Natural killer cell (primary cell): ENCODE data around the gene DAZAP2. TPM values are rescaled to one million over a fixed set of nuclear protein-coding genes. Genes with fewer than 3 reads are reported as not detected.
A peak's percentile ranks its signal among the peaks of the same experiment; 100 is the strongest.

Experiments used
- ATAC-seq, 3 donors: fragments of 150-1000 bp in 2 of 3; fragments of 200-7000 bp in 1 of 3; cut with Tn5 transposase; 1 replicate in 1 of 3; 2 replicates in 2 of 3; pipeline ENCODE4 v1.10.0; 2021; ENCODE audit warnings: mild to moderate bottlenecking in 2 of 3, moderate library complexity in 2 of 3
- DNase-seq, 2 donors: peaks; one replicate each; pipeline versions ENCODE4 v3.0.0 to v3.0.0-alpha.2; 2013 to 2021; ENCODE audit warnings: mixed read lengths in 1 of 2
- H3K27ac ChIP-seq: one replicate; pipeline ENCODE4 v1.5.1; 2013; ENCODE audit warnings: mild to moderate bottlenecking, low read length
- H3K27me3 ChIP-seq: one replicate; pipeline ENCODE4 v1.6.1; 2013; ENCODE audit warnings: low read length; ENCODE audit not compliant: control insufficient read depth, insufficient read depth
- H3K36me3 ChIP-seq: one replicate; pipeline ENCODE4 v1.6.1; 2013; ENCODE audit warnings: low read length; ENCODE audit not compliant: control insufficient read depth, insufficient read depth
- H3K4me1 ChIP-seq: one replicate; pipeline ENCODE4 v1.6.1; 2013; ENCODE audit warnings: low read length; ENCODE audit not compliant: control insufficient read depth, insufficient read depth
- H3K4me3 ChIP-seq: one replicate; pipeline ENCODE4 v1.5.1; 2013; ENCODE audit warnings: low read length
- H3K9me3 ChIP-seq: one replicate; pipeline ENCODE4 v1.6.1; 2013; ENCODE audit warnings: low read length; ENCODE audit not compliant: control insufficient read depth, insufficient read depth
- H3K27ac Mint-ChIP-seq, 2 donors: one replicate each; pipeline ENCODE4 v1.8.0; 2022; ENCODE audit warnings: mild to moderate bottlenecking in 2 of 2, mixed read lengths in 2 of 2, moderate library complexity in 1 of 2
- H3K27me3 Mint-ChIP-seq, 2 donors: one replicate each; pipeline ENCODE4 v1.8.0; 2022; ENCODE audit warnings: low read depth in 2 of 2, mixed read lengths in 2 of 2
- H3K36me3 Mint-ChIP-seq: one replicate; pipeline ENCODE4 v1.8.0; 2022; ENCODE audit warnings: mixed read lengths
- H3K4me1 Mint-ChIP-seq, 2 donors: one replicate each; pipeline ENCODE4 v1.8.0; 2022; ENCODE audit warnings: mixed read lengths in 2 of 2
- H3K4me3 Mint-ChIP-seq: one replicate; pipeline ENCODE4 v1.8.0; 2022; ENCODE audit warnings: mild to moderate bottlenecking, moderate library complexity, mixed read lengths
- H3K9me3 Mint-ChIP-seq, 2 donors: one replicate each; pipeline ENCODE4 v1.8.0; 2022; ENCODE audit warnings: mixed read lengths in 2 of 2
- CTCF ChIP-seq: fragments of 200-600 bp; IDR thresholded peaks from one replicate; pipeline ENCODE4 v1.8.0; 2022; ENCODE audit warnings: antibody characterized with exemption
- WGBS: methylation state at CpG from one replicate; pipeline ENCODE4 v1.1.7; 2013; ENCODE audit warnings: missing lambda C conversion rate; ENCODE audit not compliant: insufficient coverage; 5-methylcytosine and 5-hydroxymethylcytosine counted together
- intact Hi-C: fragments of 100-400 bp; cut with micrococcal nuclease; formaldehyde crosslinking; loops from one replicate; pipeline ENCODE4 v1.14.2; 2022
- total RNA-seq, 4 donors: library from RNA; stranded (reverse); fragments of 120-200 nt in 1 of 4; gene quantifications; one replicate each; pipeline versions ENCODE4 v1.2.3 to v1.2.4, GENCODE V29; 2013 to 2022

DAZAP2 gene
- total RNA-seq, 3 donors from 2014 or later (not counting 1 experiment from before 2014, with no cell fraction given) = 316 to 350 (median 325) TPM

GRCh38 chr12:51200156-51200555, 38.5 kb upstream of the DAZAP2 start:
- no peaks in the 10 kb centered on the region for H3K27me3 Mint-ChIP-seq
- Histone ChIP-seq H3K4me1 (no peaks in the 10 kb centered on the region), H3K9me3 (no peaks in the 10 kb centered on the region), H3K36me3 (no peaks in the 10 kb centered on the region), H3K4me3 (no peak overlapping the region), H3K27ac (no peak overlapping the region), H3K27me3 (no peaks in the 10 kb centered on the region)
- H3K4me3 Mint-ChIP-seq = no peak overlapping the region
- WGBS = 90% methylated on average over 7 of the region's 7 CpGs
- no peak for ATAC-seq
- H3K36me3 Mint-ChIP-seq = no peaks in the 10 kb centered on the region
- H3K4me1 Mint-ChIP-seq = no peaks in the 10 kb centered on the region
- no peak for TF ChIP-seq CTCF
- no peak overlapping the region for H3K27ac Mint-ChIP-seq
- DNase-seq = no peak
- no peaks in the 10 kb centered on the region for H3K9me3 Mint-ChIP-seq
- intact Hi-C loops = no loop called here

GRCh38 chr12:51200806-51201205, 37.8 kb upstream of the DAZAP2 start:
- no peak for ATAC-seq
- no peak for TF ChIP-seq CTCF
- no peaks in the 10 kb centered on the region for H3K27me3 Mint-ChIP-seq

GRCh38 chr12:51202718-51203117, 35.9 kb upstream of the DAZAP2 start:
- Mint-ChIP-seq H3K9me3 (no peaks in the 10 kb centered on the region), H3K27me3 (no peaks in the 10 kb centered on the region), H3K4me3 (no peak overlapping the region), H3K36me3 (no peaks in the 10 kb centered on the region), H3K27ac (no peak overlapping the region), H3K4me1 (no peaks in the 10 kb centered on the region)
- DNase-seq = peak in 1 of 2 donors; percentile 51
- no peak for ATAC-seq
- Histone ChIP-seq H3K4me1 (no peaks in the 10 kb centered on the region), H3K27ac (no peak overlapping the region), H3K36me3 (no peaks in the 10 kb centered on the region), H3K9me3 (no peaks in the 10 kb centered on the region), H3K4me3 (no peak overlapping the region), H3K27me3 (no peaks in the 10 kb centered on the region)
- no peak for TF ChIP-seq CTCF
- intact Hi-C loops = no loop called here
- 95% methylated on average over 3 of the region's 5 CpGs for WGBS

More at GRCh38 chr12:51200806-51201205, 37.8 kb upstream of the DAZAP2 start:
- Mint-ChIP-seq H3K27ac (no peak overlapping the region), H3K4me1 (no peaks in the 10 kb centered on the region), H3K4me3 (no peak overlapping the region), H3K9me3 (no peaks in the 10 kb centered on the region), H3K36me3 (no peaks in the 10 kb centered on the region)
- Histone ChIP-seq H3K27ac (no peak overlapping the region), H3K4me1 (no peaks in the 10 kb centered on the region), H3K36me3 (no peaks in the 10 kb centered on the region), H3K4me3 (no peak overlapping the region), H3K9me3 (no peaks in the 10 kb centered on the region), H3K27me3 (no peaks in the 10 kb centered on the region)
- intact Hi-C loops = no loop called here
- DNase-seq = no peak
- WGBS = 92% methylated on average over 9 of the region's 9 CpGs

GRCh38 chr12:51205350-51205749, 33.3 kb upstream of the DAZAP2 start:
- H3K9me3 Mint-ChIP-seq = no peaks in the 10 kb centered on the region
- intact Hi-C loops = no loop called here

More at GRCh38 chr12:51205350-51205749, 33.3 kb upstream of the DAZAP2 start:
- Histone ChIP-seq H3K27me3 (no peaks in the 10 kb centered on the region), H3K9me3 (no peaks in the 10 kb centered on the region), H3K4me1 (no peaks in the 10 kb centered on the region), H3K36me3 (no peaks in the 10 kb centered on the region), H3K27ac (no peak overlapping the region), H3K4me3 (no peak overlapping the region)
- H3K36me3 Mint-ChIP-seq = no peaks in the 10 kb centered on the region
- TF ChIP-seq CTCF = no peak
- no peak overlapping the region for H3K4me3 Mint-ChIP-seq
- H3K4me1 Mint-ChIP-seq = no peaks in the 10 kb centered on the region
- peaks cover 0 to 4% of the 10 kb centered on the region in 2 donors for H3K27me3 Mint-ChIP-seq
- ATAC-seq (no peak), DNase-seq (no peak)
- no peak overlapping the region for H3K27ac Mint-ChIP-seq
- 96% methylated on average over 6 of the region's 6 CpGs for WGBS
